WTC11 (cell line): ENCODE data around the gene B4GALNT1.

Source experiments
- ETV6 ChIP-seq: sonication (generic); formaldehyde crosslinking; IDR thresholded peaks from 2 replicates; pipeline ENCODE4 v1.8.1; 2022; ENCODE audit warnings: mild to moderate bottlenecking, missing genetic modification reagents
- FOXJ3 ChIP-seq: sonication (generic); formaldehyde crosslinking; IDR thresholded peaks from 2 replicates; pipeline ENCODE4 v1.9.0; 2021; ENCODE audit warnings: missing genetic modification reagents, mild to moderate bottlenecking, borderline replicate concordance
- SP1 ChIP-seq: sonication (generic); formaldehyde crosslinking; conservative IDR thresholded peaks from 2 replicates; pipeline ENCODE4 v1.8.1; 2022; ENCODE audit warnings: missing genetic modification reagents
- TEAD4 ChIP-seq: sonication (generic); formaldehyde crosslinking; IDR thresholded peaks from 2 replicates; pipeline ENCODE4 v1.8.0; 2022; ENCODE audit warnings: mild to moderate bottlenecking, missing genetic modification reagents
- ZNF423 ChIP-seq: fragments of 250-450 bp; sonication (Bioruptor Pico); IDR thresholded peaks from 2 replicates; pipeline ENCODE4 v2.1.2; 2022; ENCODE audit warnings: mild to moderate bottlenecking, moderate library complexity
- ZNF425 ChIP-seq: fragments of 250-450 bp; sonication (Bioruptor Pico); conservative IDR thresholded peaks from 2 replicates; pipeline ENCODE4 v1.9.0; 2021; ENCODE audit warnings: mild to moderate bottlenecking
- TF ChIP-seq, protein P1 (sequence below): sonication (generic); formaldehyde crosslinking; IDR thresholded peaks from 2 replicates; pipeline ENCODE4 v1.8.1; 2023; ENCODE audit warnings: mild to moderate bottlenecking, missing genetic modification reagents, borderline replicate concordance
- TF ChIP-seq, protein P2 (sequence below): fragments of 200-600 bp; IDR thresholded peaks from 2 replicates; pipeline ENCODE4 v1.8.0; 2022; ENCODE audit warnings: antibody characterized with exemption
- TF ChIP-seq, protein P3 (sequence below): sonication (generic); formaldehyde crosslinking; conservative IDR thresholded peaks from 2 replicates; pipeline ENCODE4 v1.8.1; 2022; ENCODE audit warnings: mild to moderate bottlenecking, missing genetic modification reagents

- TF ChIP-seq ZNF425 (no peak), ZNF423 (CRISPR knock-in tag) (no peak), ETV6 (CRISPR knock-in tag) (no peak), SP1 (CRISPR knock-in tag) (no peak), TEAD4 (no peak), FOXJ3 (no peak)
- TF ChIP-seq, protein P1, sequence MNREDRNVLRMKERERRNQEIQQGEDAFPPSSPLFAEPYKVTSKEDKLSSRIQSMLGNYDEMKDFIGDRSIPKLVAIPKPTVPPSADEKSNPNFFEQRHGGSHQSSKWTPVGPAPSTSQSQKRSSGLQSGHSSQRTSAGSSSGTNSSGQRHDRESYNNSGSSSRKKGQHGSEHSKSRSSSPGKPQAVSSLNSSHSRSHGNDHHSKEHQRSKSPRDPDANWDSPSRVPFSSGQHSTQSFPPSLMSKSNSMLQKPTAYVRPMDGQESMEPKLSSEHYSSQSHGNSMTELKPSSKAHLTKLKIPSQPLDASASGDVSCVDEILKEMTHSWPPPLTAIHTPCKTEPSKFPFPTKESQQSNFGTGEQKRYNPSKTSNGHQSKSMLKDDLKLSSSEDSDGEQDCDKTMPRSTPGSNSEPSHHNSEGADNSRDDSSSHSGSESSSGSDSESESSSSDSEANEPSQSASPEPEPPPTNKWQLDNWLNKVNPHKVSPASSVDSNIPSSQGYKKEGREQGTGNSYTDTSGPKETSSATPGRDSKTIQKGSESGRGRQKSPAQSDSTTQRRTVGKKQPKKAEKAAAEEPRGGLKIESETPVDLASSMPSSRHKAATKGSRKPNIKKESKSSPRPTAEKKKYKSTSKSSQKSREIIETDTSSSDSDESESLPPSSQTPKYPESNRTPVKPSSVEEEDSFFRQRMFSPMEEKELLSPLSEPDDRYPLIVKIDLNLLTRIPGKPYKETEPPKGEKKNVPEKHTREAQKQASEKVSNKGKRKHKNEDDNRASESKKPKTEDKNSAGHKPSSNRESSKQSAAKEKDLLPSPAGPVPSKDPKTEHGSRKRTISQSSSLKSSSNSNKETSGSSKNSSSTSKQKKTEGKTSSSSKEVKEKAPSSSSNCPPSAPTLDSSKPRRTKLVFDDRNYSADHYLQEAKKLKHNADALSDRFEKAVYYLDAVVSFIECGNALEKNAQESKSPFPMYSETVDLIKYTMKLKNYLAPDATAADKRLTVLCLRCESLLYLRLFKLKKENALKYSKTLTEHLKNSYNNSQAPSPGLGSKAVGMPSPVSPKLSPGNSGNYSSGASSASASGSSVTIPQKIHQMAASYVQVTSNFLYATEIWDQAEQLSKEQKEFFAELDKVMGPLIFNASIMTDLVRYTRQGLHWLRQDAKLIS (CRISPR knock-in tag): no peak
- TF ChIP-seq, protein P2, sequence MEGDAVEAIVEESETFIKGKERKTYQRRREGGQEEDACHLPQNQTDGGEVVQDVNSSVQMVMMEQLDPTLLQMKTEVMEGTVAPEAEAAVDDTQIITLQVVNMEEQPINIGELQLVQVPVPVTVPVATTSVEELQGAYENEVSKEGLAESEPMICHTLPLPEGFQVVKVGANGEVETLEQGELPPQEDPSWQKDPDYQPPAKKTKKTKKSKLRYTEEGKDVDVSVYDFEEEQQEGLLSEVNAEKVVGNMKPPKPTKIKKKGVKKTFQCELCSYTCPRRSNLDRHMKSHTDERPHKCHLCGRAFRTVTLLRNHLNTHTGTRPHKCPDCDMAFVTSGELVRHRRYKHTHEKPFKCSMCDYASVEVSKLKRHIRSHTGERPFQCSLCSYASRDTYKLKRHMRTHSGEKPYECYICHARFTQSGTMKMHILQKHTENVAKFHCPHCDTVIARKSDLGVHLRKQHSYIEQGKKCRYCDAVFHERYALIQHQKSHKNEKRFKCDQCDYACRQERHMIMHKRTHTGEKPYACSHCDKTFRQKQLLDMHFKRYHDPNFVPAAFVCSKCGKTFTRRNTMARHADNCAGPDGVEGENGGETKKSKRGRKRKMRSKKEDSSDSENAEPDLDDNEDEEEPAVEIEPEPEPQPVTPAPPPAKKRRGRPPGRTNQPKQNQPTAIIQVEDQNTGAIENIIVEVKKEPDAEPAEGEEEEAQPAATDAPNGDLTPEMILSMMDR: no peak
- TF ChIP-seq, protein P3, sequence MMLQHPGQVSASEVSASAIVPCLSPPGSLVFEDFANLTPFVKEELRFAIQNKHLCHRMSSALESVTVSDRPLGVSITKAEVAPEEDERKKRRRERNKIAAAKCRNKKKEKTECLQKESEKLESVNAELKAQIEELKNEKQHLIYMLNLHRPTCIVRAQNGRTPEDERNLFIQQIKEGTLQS (CRISPR knock-in tag): no peak
These were observed 25.9 kb upstream of the B4GALNT1 start for GRCh38 chr12:57658890-57659289.
